Adrenal gland (tissue), 12 donors: ENCODE measurements around the gene RAD54L. TPM values are rescaled to one million over a fixed set of nuclear protein-coding genes. Genes with fewer than 3 reads are reported as not detected.
A peak's percentile ranks its signal among the peaks of the same experiment; 100 is the strongest.

Experiments
- DNase-seq, 7 donors: peaks; one replicate each; pipeline ENCODE4 v3.0.0-alpha.2; 2019 to 2020
- H3K27ac ChIP-seq, 5 donors: fragments of 200-600 bp; sonication (generic) in 4 of 5; 1 replicate in 3 of 5; 2 replicates in 2 of 5; pipeline versions ENCODE4 v1.5.1 to v1.8.0; 2016 to 2020; ENCODE audit warnings: mild to moderate bottlenecking in 1 of 5
- H3K27me3 ChIP-seq: fragments of 200-600 bp; 2 replicates; pipeline ENCODE4 v1.8.0; 2021
- H3K36me3 ChIP-seq, 2 donors: fragments of 200-600 bp; replicated peaks in 1 of 2; 1 replicate in 1 of 2; 2 replicates in 1 of 2; pipeline versions ENCODE4 v1.5.1 to v1.8.0; 2018 to 2022
- H3K4me1 ChIP-seq, 2 donors: fragments of 200-600 bp; replicated peaks in 1 of 2; 1 replicate in 1 of 2; 2 replicates in 1 of 2; pipeline versions ENCODE4 v1.5.1 to v1.8.0; 2018 to 2021
- H3K4me3 ChIP-seq, 4 donors: fragments of 200-600 bp; sonication (generic) in 3 of 4; one replicate each; pipeline ENCODE4 v1.5.1; 2016 to 2018
- H3K9me3 ChIP-seq, 3 donors: fragments of 200-600 bp; sonication (generic) in 1 of 3; replicated peaks in 1 of 3; 1 replicate in 2 of 3; 2 replicates in 1 of 3; pipeline versions ENCODE4 v1.5.1 to v1.8.0; 2016 to 2021
- POLR2A ChIP-seq, 2 donors: fragments of 450-650 bp; IDR thresholded peaks; one replicate each; pipeline ENCODE4 v1.6.1; 2017; ENCODE audit warnings: antibody characterized with exemption in 2 of 2, mild to moderate bottlenecking in 2 of 2, moderate library complexity in 1 of 2
- WGBS, 4 donors: extraction: QIAGEN DNeasy Blood & Tissue Kit in 2 of 4; methylation state at CpG; one replicate each; pipeline versions ENCODE4 v1.1.5 to v1.1.7; 2013 to 2017; 5-methylcytosine and 5-hydroxymethylcytosine counted together
- intact Hi-C, 2 donors: fragments of 100-400 bp; cut with DNase I; formaldehyde crosslinking; loops; one replicate each; pipeline versions ENCODE4 v1.14.1 to v1.15.0; 2022 to 2023
- polyA plus RNA-seq, 3 donors: library from polyadenylated mRNA; stranded (reverse); fragments of 200-250 nt in 2 of 3; fragments of 350-450 nt in 1 of 3; fragmentation: Illumina TruSeq in 1 of 3; extraction: RNeasy Lipid Tissue Mini Kit (QIAGEN cat#74804) in 1 of 3; gene quantifications; one replicate each; pipeline ENCODE4 v1.2.3, GENCODE V29; 2013 to 2014
- total RNA-seq, 9 donors: library from RNA; depleted of rRNA in 4 of 9; stranded (reverse); fragments of >200 nt in 4 of 9; fragments of 120-200 nt in 1 of 9; fragmentation: NEBNext Ultra II Directional in 1 of 9; extraction: Animal tissue kit (Norgen Biotek cat#: 25700) in 1 of 9; gene quantifications; one replicate each; pipeline versions ENCODE4 v1.1.0 to v1.2.4, GENCODE V29; 2013 to 2023
- TF ChIP-seq, protein P1 (sequence below), 6 experiments: fragments of 450-650 bp in 4 of 6; fragments of 200-600 bp in 2 of 6; sonication (generic) in 1 of 6; IDR thresholded peaks; 1 replicate in 5 of 6; 2 replicates in 1 of 6; pipeline versions ENCODE4 v1.5.1 to v1.8.0; 2016 to 2021; ENCODE audit warnings: antibody characterized with exemption in 6 of 6, mild to moderate bottlenecking in 2 of 6, moderate library complexity in 1 of 6
- donor health status: healthy with polysubstance abuse.
- donor health status: Bipolar disorder and iron deficiency.
- donor health status: DM: yes; HTN: yes; CAD: no.
- donor health status: DM: no; HTN: no; CAD: no.
- donor health status: DM: no; HTN: no; CAD: no.
- donor health status: DM: yes; HTN: yes; CAD: no.

Gene RAD54L
- total and polyA plus RNA-seq, 12 donors, result 0.49 to 3.5 (median 1.3) TPM; not detected in 2

DNA sequence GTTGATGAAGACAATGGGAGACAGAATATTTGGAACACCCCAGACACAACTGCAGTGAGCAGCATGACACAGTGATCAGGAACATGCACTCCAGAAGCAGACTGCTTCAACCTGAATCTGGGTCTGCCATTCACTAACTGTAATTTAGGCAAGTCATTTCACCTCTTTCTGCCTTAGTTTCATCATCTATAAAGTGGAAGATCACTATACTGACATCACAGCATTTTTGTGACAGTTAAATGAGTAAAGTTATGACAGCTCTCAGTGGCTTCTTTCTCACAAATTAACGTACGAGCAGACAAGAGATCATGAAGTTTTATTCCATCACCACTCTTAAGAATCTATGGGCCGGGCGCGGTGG lies 41.6 kb downstream of the RAD54L start:
- no peak overlapping the region for H3K27ac ChIP-seq
- H3K4me3 ChIP-seq, result no peak overlapping the region
- H3K9me3 ChIP-seq, result no peaks in the 10 kb centered on the region
- no peak for DNase-seq
- TF ChIP-seq POLR2A (IDR thresholded peaks at IDR 0.05), result no peak
- TF ChIP-seq, protein P1, sequence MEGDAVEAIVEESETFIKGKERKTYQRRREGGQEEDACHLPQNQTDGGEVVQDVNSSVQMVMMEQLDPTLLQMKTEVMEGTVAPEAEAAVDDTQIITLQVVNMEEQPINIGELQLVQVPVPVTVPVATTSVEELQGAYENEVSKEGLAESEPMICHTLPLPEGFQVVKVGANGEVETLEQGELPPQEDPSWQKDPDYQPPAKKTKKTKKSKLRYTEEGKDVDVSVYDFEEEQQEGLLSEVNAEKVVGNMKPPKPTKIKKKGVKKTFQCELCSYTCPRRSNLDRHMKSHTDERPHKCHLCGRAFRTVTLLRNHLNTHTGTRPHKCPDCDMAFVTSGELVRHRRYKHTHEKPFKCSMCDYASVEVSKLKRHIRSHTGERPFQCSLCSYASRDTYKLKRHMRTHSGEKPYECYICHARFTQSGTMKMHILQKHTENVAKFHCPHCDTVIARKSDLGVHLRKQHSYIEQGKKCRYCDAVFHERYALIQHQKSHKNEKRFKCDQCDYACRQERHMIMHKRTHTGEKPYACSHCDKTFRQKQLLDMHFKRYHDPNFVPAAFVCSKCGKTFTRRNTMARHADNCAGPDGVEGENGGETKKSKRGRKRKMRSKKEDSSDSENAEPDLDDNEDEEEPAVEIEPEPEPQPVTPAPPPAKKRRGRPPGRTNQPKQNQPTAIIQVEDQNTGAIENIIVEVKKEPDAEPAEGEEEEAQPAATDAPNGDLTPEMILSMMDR (IDR thresholded peaks at IDR 0.05), result no peak
- intact Hi-C loops, result no loop called here
- H3K36me3 ChIP-seq, result peaks cover 0 to 62% of the 10 kb centered on the region in 2 donors
- no peaks in the 10 kb centered on the region for H3K4me1 ChIP-seq
- H3K27me3 ChIP-seq, result no peaks in the 10 kb centered on the region
- 97 to 99% (median 98%) methylated on average over 5 of the region's 5 CpGs for WGBS, 4 donors

DNA sequence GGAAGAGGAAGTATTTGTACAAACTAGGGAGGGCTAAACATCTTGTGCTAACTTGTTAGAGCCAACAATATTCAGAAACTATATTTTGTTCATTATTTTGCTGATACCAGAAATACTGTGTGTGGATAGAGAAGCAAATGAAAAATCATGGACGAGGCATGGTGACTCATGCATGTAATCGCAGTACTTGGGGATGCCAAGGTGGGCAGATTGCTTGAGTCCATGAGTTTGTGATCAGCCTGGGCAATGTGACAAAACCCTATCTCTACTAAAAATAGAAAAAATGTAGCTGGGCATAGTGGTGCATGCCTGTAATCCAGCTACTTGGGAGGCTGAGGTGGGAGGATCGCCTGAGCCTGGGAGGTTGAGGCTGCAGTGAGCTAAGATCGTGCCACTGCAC lies 42.4 kb downstream of the RAD54L start:
- no peaks in the 10 kb centered on the region for H3K27me3 ChIP-seq
- intact Hi-C loops, result no loop called here
- 75 to 85% (median 78%) methylated on average over 4 of the region's 4 CpGs for WGBS, 4 donors
- no peaks in the 10 kb centered on the region for H3K4me1 ChIP-seq
- no peak overlapping the region for H3K27ac ChIP-seq
- peaks cover 0 to 62% of the 10 kb centered on the region in 2 donors for H3K36me3 ChIP-seq
- H3K4me3 ChIP-seq, result no peak overlapping the region
- peak in 3 of 7 donors; percentile 24 to 38 (median 26) for DNase-seq
- H3K9me3 ChIP-seq, result no peaks in the 10 kb centered on the region
- TF ChIP-seq POLR2A (IDR thresholded peaks at IDR 0.05), result no peak
- TF ChIP-seq, protein P1 (IDR thresholded peaks at IDR 0.05), result no peak

DNA sequence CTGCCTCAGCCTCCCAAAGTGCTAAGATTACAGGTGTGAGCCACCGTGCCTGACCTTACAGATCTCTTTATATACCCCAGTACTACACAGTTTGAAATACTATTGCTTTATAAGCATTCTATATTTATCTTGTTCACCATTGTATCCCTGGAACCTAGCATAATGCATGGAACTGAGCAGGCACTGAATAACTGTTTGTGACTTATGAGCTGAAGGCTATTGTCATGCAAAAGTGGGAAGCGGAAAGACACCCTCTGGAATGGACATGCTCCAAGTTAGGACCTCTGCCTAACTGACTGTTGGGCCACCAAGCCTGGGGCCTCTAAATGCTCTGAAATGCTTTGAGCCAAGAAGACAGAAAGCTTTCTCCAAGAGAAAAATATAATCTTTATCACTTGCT lies 47.7 kb downstream of the RAD54L start:
- Histone ChIP-seq H3K9me3 (no peaks in the 10 kb centered on the region), H3K4me1 (peaks cover 10 to 25% of the 10 kb centered on the region in 2 donors), H3K4me3 (no peak overlapping the region), H3K27me3 (no peaks in the 10 kb centered on the region), H3K27ac (no peak overlapping the region), H3K36me3 (peaks cover 0 to 54% of the 10 kb centered on the region in 2 donors)
- intact Hi-C loops, result no loop called here
- TF ChIP-seq, protein P1 (IDR thresholded peaks at IDR 0.05), result no peak
- TF ChIP-seq POLR2A (IDR thresholded peaks at IDR 0.05), result no peak
- DNase-seq, result no peak
- 85 to 97% (median 89%) methylated on average over 2 of the region's 2 CpGs for WGBS, 4 donors

DNA sequence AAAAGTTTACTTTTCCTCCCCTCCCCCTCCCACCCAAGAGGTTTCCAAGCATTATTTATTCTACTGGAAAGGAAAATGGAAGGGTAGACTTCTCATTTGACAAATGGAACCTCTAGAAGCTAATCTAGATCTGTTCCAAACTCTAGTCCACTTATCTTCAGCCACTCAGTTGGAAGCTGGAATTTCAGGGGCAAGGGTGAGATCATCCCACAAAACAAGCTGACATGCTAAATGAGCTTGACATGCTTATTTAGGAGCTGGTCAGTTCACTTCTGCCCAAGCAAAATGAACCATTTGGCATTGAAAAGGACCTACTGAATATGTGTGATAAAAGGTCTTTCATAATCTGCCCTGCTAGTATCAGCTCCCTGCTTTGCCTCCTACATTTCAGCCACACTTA lies 50.8 kb downstream of the RAD54L start:
- intact Hi-C loops, result no loop called here
- Histone ChIP-seq H3K27me3 (no peaks in the 10 kb centered on the region), H3K4me1 (peaks cover 26 to 38% of the 10 kb centered on the region in 2 donors), H3K36me3 (peaks cover 0 to 43% of the 10 kb centered on the region in 2 donors), H3K27ac (peak overlapping the region in 4 of 5 donors; percentile 29 to 64 (median 40)), H3K9me3 (no peaks in the 10 kb centered on the region), H3K4me3 (no peak overlapping the region)
- TF ChIP-seq, protein P1 (IDR thresholded peaks at IDR 0.05), result no peak
- TF ChIP-seq POLR2A (IDR thresholded peaks at IDR 0.05), result peak in 1 of 2 donors; percentile 39
- peak in 4 of 7 donors; percentile 37 to 72 (median 52) for DNase-seq
